Testis (tissue), 3 donors: ENCODE measurements around the gene MROH8. TPM values are rescaled to one million over a fixed set of nuclear protein-coding genes. Genes with fewer than 3 reads are reported as not detected.
"Not testable (repeated sequence)": the region's sequence is repeated elsewhere in the genome, so short reads cannot be mapped to it uniquely, and the experiment has no call there.

Experiments
- DNase-seq: peaks from one replicate; pipeline ENCODE4 v3.0.0-alpha.2; 2019
- H3K27ac ChIP-seq, 2 donors: fragments of 200-600 bp; sonication (generic); one replicate each; pipeline ENCODE4 v1.5.1; 2019
- H3K27me3 ChIP-seq: fragments of 200-600 bp; sonication (generic); one replicate; pipeline ENCODE4 v1.5.1; 2019
- H3K36me3 ChIP-seq: fragments of 200-600 bp; sonication (generic); one replicate; pipeline ENCODE4 v1.5.1; 2017; ENCODE audit warnings: low read depth; ENCODE audit errors: missing control alignments
- H3K4me1 ChIP-seq: fragments of 200-600 bp; sonication (generic); one replicate; pipeline ENCODE4 v1.5.1; 2019
- H3K4me3 ChIP-seq, 2 donors: fragments of 200-600 bp; sonication (generic); one replicate each; pipeline ENCODE4 v1.5.1; 2017 to 2019
- H3K9me3 ChIP-seq: fragments of 200-600 bp; sonication (generic); one replicate; pipeline ENCODE4 v1.5.1; 2017
- CTCF ChIP-seq, 3 experiments: fragments of 450-650 bp in 2 of 3; fragments of 200-600 bp in 1 of 3; sonication (generic) in 1 of 3; IDR thresholded peaks; one replicate each; pipeline ENCODE4 v1.5.1; 2016 to 2019; ENCODE audit warnings: antibody characterized with exemption in 3 of 3, mild to moderate bottlenecking in 2 of 3, moderate library complexity in 1 of 3
- POLR2A ChIP-seq: fragments of 450-650 bp; IDR thresholded peaks from one replicate; pipeline ENCODE4 v1.6.1; 2017; ENCODE audit warnings: antibody characterized with exemption, mild to moderate bottlenecking, moderate library complexity
- WGBS, 2 donors: methylation state at CpG; one replicate each; pipeline ENCODE4 v1.1.5; 2018; 5-methylcytosine and 5-hydroxymethylcytosine counted together
- intact Hi-C: fragments of 100-400 bp; cut with DNase I; formaldehyde crosslinking; loops from one replicate; pipeline ENCODE4 v1.15.1; 2023; ENCODE audit warnings: low total_unique reads
- polyA plus RNA-seq: library from polyadenylated mRNA; stranded (reverse); fragments of 350-450 nt; fragmentation: Illumina TruSeq; extraction: RNeasy Lipid Tissue Mini Kit (QIAGEN cat#74804); gene quantifications from one replicate; pipeline ENCODE4 v1.2.3, GENCODE V29; 2014; ENCODE audit warnings: low read depth, low replicate concordance; ENCODE audit not compliant: insufficient read depth
- total RNA-seq, 2 donors: library from RNA; depleted of rRNA; stranded (reverse); fragments of >200 nt; gene quantifications; one replicate each; pipeline ENCODE4 v1.2.3, GENCODE V29; 2016

Gene MROH8
- total and polyA plus RNA-seq, 3 donors from 2014 or later: 36.6 to 93.8 (median 43.5) TPM

- no peak for DNase-seq
- H3K27ac ChIP-seq: no peak overlapping the region
- H3K9me3 ChIP-seq: no peaks in the 10 kb centered on the region
- 86 to 87% methylated on average over 3 of the region's 3 CpGs for WGBS, 2 donors
- intact Hi-C loops: no loop called here
- H3K4me3 ChIP-seq: no peak overlapping the region
- H3K27me3 ChIP-seq: no peaks in the 10 kb centered on the region
- TF ChIP-seq POLR2A: no peak
- TF ChIP-seq CTCF (IDR thresholded peaks at IDR 0.05): no peak
- no peaks in the 10 kb centered on the region for H3K4me1 ChIP-seq
- no peaks in the 10 kb centered on the region for H3K36me3 ChIP-seq
Measured at GRCh38 chr20:37075932-37076685, 103.2 kb downstream of the MROH8 start.

- 83 to 93% methylated on average over 17 of the region's 17 CpGs for WGBS, 2 donors
Measured at GRCh38 chr20:37072293-37073196, 106.8 kb downstream of the MROH8 start.

GRCh38 chr20:37071481-37071911 lies 107.9 kb downstream of the MROH8 start:
- intact Hi-C loops: no loop called here
- WGBS, 2 donors: 80 to 86% methylated on average over 4 of the region's 4 CpGs
- Histone ChIP-seq H3K27me3 (no peaks in the 10 kb centered on the region), H3K9me3 (no peaks in the 10 kb centered on the region), H3K4me3 (no peak overlapping the region), H3K4me1 (no peaks in the 10 kb centered on the region), H3K36me3 (no peaks in the 10 kb centered on the region), H3K27ac (no peak overlapping the region)
- TF ChIP-seq CTCF (IDR thresholded peaks at IDR 0.05) (no peak), POLR2A (no peak)
- DNase-seq: no peak

More at GRCh38 chr20:37072293-37073196, 106.8 kb downstream of the MROH8 start:
- Histone ChIP-seq H3K4me1 (no peaks in the 10 kb centered on the region), H3K36me3 (no peaks in the 10 kb centered on the region), H3K9me3 (no peaks in the 10 kb centered on the region), H3K27me3 (no peaks in the 10 kb centered on the region), H3K27ac (no peak overlapping the region), H3K4me3 (no peak overlapping the region)
- TF ChIP-seq CTCF (IDR thresholded peaks at IDR 0.05) (no peak), POLR2A (no peak)
- no peak for DNase-seq
- intact Hi-C loops: no loop called here

- H3K4me3 ChIP-seq, H3K4me1 ChIP-seq, H3K36me3 ChIP-seq, H3K27me3 ChIP-seq, DNase-seq, H3K27ac ChIP-seq, H3K9me3 ChIP-seq, intact Hi-C loops: not testable (repeated sequence)
- WGBS, 2 donors: 94 to 98% methylated on average over 9 to 19 of the region's 25 CpGs
Measured at GRCh38 chr20:37069563-37069962, 109.8 kb downstream of the MROH8 start.

GRCh38 chr20:37066168-37066567 lies 113.2 kb downstream of the MROH8 start:
- DNase-seq: no peak
- TF ChIP-seq POLR2A: no peak
- TF ChIP-seq CTCF (IDR thresholded peaks at IDR 0.05): no peak
- Histone ChIP-seq H3K27me3 (no peaks in the 10 kb centered on the region), H3K27ac (no peak overlapping the region), H3K4me1 (no peaks in the 10 kb centered on the region), H3K4me3 (no peak overlapping the region), H3K9me3 (no peaks in the 10 kb centered on the region), H3K36me3 (no peaks in the 10 kb centered on the region)
- WGBS, 2 donors: 85 to 88% methylated on average over 2 of the region's 2 CpGs
- intact Hi-C loops: no loop called here
